Natural killer cell (primary cell): ENCODE data around the gene PFDN4. TPM values are rescaled to one million over a fixed set of nuclear protein-coding genes. Genes with fewer than 3 reads are reported as not detected.

Experiments
- ATAC-seq, 3 donors: fragments of 150-1000 bp in 2 of 3; fragments of 200-7000 bp in 1 of 3; cut with Tn5 transposase; 1 replicate in 1 of 3; 2 replicates in 2 of 3; pipeline ENCODE4 v1.10.0; 2021; ENCODE audit warnings: mild to moderate bottlenecking in 2 of 3, moderate library complexity in 2 of 3
- DNase-seq, 2 donors: peaks; one replicate each; pipeline versions ENCODE4 v3.0.0 to v3.0.0-alpha.2; 2013 to 2021; ENCODE audit warnings: mixed read lengths in 1 of 2
- H3K27ac ChIP-seq: one replicate; pipeline ENCODE4 v1.5.1; 2013; ENCODE audit warnings: mild to moderate bottlenecking, low read length
- H3K27me3 ChIP-seq: one replicate; pipeline ENCODE4 v1.6.1; 2013; ENCODE audit warnings: low read length; ENCODE audit not compliant: control insufficient read depth, insufficient read depth
- H3K36me3 ChIP-seq: one replicate; pipeline ENCODE4 v1.6.1; 2013; ENCODE audit warnings: low read length; ENCODE audit not compliant: control insufficient read depth, insufficient read depth
- H3K4me1 ChIP-seq: one replicate; pipeline ENCODE4 v1.6.1; 2013; ENCODE audit warnings: low read length; ENCODE audit not compliant: control insufficient read depth, insufficient read depth
- H3K4me3 ChIP-seq: one replicate; pipeline ENCODE4 v1.5.1; 2013; ENCODE audit warnings: low read length
- H3K9me3 ChIP-seq: one replicate; pipeline ENCODE4 v1.6.1; 2013; ENCODE audit warnings: low read length; ENCODE audit not compliant: control insufficient read depth, insufficient read depth
- H3K27ac Mint-ChIP-seq, 2 donors: one replicate each; pipeline ENCODE4 v1.8.0; 2022; ENCODE audit warnings: mild to moderate bottlenecking in 2 of 2, mixed read lengths in 2 of 2, moderate library complexity in 1 of 2
- H3K27me3 Mint-ChIP-seq, 2 donors: one replicate each; pipeline ENCODE4 v1.8.0; 2022; ENCODE audit warnings: low read depth in 2 of 2, mixed read lengths in 2 of 2
- H3K36me3 Mint-ChIP-seq: one replicate; pipeline ENCODE4 v1.8.0; 2022; ENCODE audit warnings: mixed read lengths
- H3K4me1 Mint-ChIP-seq, 2 donors: one replicate each; pipeline ENCODE4 v1.8.0; 2022; ENCODE audit warnings: mixed read lengths in 2 of 2
- H3K4me3 Mint-ChIP-seq: one replicate; pipeline ENCODE4 v1.8.0; 2022; ENCODE audit warnings: mild to moderate bottlenecking, moderate library complexity, mixed read lengths
- H3K9me3 Mint-ChIP-seq, 2 donors: one replicate each; pipeline ENCODE4 v1.8.0; 2022; ENCODE audit warnings: mixed read lengths in 2 of 2
- CTCF ChIP-seq: fragments of 200-600 bp; IDR thresholded peaks from one replicate; pipeline ENCODE4 v1.8.0; 2022; ENCODE audit warnings: antibody characterized with exemption
- WGBS: methylation state at CpG from one replicate; pipeline ENCODE4 v1.1.7; 2013; ENCODE audit warnings: missing lambda C conversion rate; ENCODE audit not compliant: insufficient coverage; 5-methylcytosine and 5-hydroxymethylcytosine counted together
- intact Hi-C: fragments of 100-400 bp; cut with micrococcal nuclease; formaldehyde crosslinking; loops from one replicate; pipeline ENCODE4 v1.14.2; 2022
- total RNA-seq, 4 donors: library from RNA; stranded (reverse); fragments of 120-200 nt in 1 of 4; gene quantifications; one replicate each; pipeline versions ENCODE4 v1.2.3 to v1.2.4, GENCODE V29; 2013 to 2022

Gene PFDN4
- total RNA-seq, 3 donors from 2014 or later (not counting 1 experiment from before 2014, with no cell fraction given): 16.5 to 22.2 (median 17.1) TPM

GRCh38 chr20:54188132-54188849, 19.6 kb upstream of the PFDN4 start:
- ATAC-seq (no peak), DNase-seq (no peak)
- 85% methylated on average over 10 of the region's 11 CpGs for WGBS
- Mint-ChIP-seq H3K4me3 (no peak overlapping the region), H3K27me3 (peaks cover 4 to 23% of the 10 kb centered on the region in 2 donors), H3K9me3 (no peaks in the 10 kb centered on the region), H3K4me1 (no peaks in the 10 kb centered on the region), H3K36me3 (no peaks in the 10 kb centered on the region), H3K27ac (no peak overlapping the region)
- no peak overlapping the region for H3K4me3 ChIP-seq
- no peak for TF ChIP-seq CTCF
- H3K9me3 ChIP-seq: no peaks in the 10 kb centered on the region
- H3K4me1 ChIP-seq: no peaks in the 10 kb centered on the region
- H3K27me3 ChIP-seq: peaks cover 2% of the 10 kb centered on the region
- H3K36me3 ChIP-seq: no peaks in the 10 kb centered on the region
- H3K27ac ChIP-seq: no peak overlapping the region
- intact Hi-C loops: no loop called here

- Histone ChIP-seq H3K4me3 (no peak overlapping the region), H3K27ac (no peak overlapping the region), H3K4me1 (no peaks in the 10 kb centered on the region), H3K27me3 (peaks cover under 1% of the 10 kb centered on the region), H3K9me3 (no peaks in the 10 kb centered on the region), H3K36me3 (no peaks in the 10 kb centered on the region)
- DNase-seq: no peak
- intact Hi-C loops: loop anchor here (10.0 kb wide), 1 partner anchor 1945 kb away; no protein-coding TSS in a partner anchor
- Mint-ChIP-seq H3K4me3 (no peak overlapping the region), H3K27me3 (peaks cover 3 to 21% of the 10 kb centered on the region in 2 donors), H3K9me3 (no peaks in the 10 kb centered on the region), H3K27ac (no peak overlapping the region), H3K4me1 (no peaks in the 10 kb centered on the region), H3K36me3 (no peaks in the 10 kb centered on the region)
- 20% methylated on average over 1 of the region's 2 CpGs for WGBS
- no peak for TF ChIP-seq CTCF
- no peak for ATAC-seq
Measured at GRCh38 chr20:54189630-54190029, 18.3 kb upstream of the PFDN4 start.

GRCh38 chr20:54190217-54190616, 17.7 kb upstream of the PFDN4 start:
- H3K9me3 Mint-ChIP-seq: no peaks in the 10 kb centered on the region
- WGBS: 98% methylated on average over 2 of the region's 2 CpGs
- no peak for TF ChIP-seq CTCF

More at GRCh38 chr20:54190217-54190616, 17.7 kb upstream of the PFDN4 start:
- H3K27me3 Mint-ChIP-seq: peaks cover 3 to 17% of the 10 kb centered on the region in 2 donors
- DNase-seq (no peak), ATAC-seq (no peak)
- no peaks in the 10 kb centered on the region for H3K36me3 ChIP-seq
- intact Hi-C loops: loop anchor here (10.0 kb wide), 1 partner anchor 1945 kb away; no protein-coding TSS in a partner anchor
- no peak overlapping the region for H3K4me3 Mint-ChIP-seq
- no peaks in the 10 kb centered on the region for H3K9me3 ChIP-seq
- H3K27me3 ChIP-seq: no peaks in the 10 kb centered on the region
- H3K4me3 ChIP-seq: no peak overlapping the region
- H3K4me1 ChIP-seq: no peaks in the 10 kb centered on the region
- H3K4me1 Mint-ChIP-seq: no peaks in the 10 kb centered on the region
- no peak overlapping the region for H3K27ac ChIP-seq
- H3K36me3 Mint-ChIP-seq: no peaks in the 10 kb centered on the region
- H3K27ac Mint-ChIP-seq: no peak overlapping the region
